ENCODE measurements around the gene NPY2R.

The NPY2R gene

DNA sequence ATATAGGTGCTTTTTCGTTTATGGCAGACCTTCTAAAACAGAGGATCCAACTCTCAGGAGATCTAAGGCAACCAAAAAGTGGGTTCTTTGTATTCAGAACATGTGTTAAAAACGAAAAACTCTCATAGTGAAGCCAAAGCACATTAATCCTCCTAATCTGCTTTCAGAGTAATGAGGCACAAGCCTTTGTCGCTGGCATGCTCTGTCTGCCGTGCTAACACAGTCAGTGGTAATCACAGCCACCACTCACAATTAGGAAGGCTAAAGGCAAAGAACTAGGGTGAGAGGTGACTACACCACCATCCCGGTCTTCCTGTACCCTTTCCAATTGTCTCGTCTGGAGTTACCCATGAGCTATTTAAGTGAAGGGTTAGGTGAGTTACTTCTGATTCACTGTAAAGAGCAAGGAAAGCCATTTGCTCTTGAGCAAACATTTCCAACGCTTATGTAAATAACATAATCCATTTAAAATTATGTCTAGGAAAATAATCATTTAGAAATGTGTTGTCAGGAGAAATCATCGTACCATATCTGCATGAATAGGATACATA is 40.7 kb downstream of the NPY2R start:
- DNase-seq: no peak

GRCh38 chr4:155252327-155252726 is 43.9 kb downstream of the NPY2R start:
- no peak for DNase-seq

GRCh38 chr4:155263480-155263879 is 55.0 kb downstream of the NPY2R start:
- DNase-seq: no peak

DNA sequence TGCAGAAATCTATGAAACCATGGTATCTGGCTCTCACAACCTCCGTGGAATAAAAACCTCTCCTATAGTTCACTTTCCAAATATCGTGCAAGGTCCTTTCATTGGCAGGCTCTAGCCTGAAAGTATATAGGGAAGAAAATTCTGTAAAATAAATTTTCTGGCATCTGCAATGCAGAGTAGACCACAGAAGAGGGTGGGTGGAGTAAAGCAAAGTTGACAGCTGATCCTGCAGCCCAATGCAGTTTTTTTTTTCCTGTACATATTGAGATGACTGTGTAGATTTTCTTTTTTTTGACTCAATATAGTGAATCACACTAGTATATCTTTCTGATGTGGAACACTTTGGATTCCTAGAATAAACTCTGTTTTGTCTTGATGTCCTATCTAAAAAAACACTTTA is 56.7 kb downstream of the NPY2R start:
- no peak for DNase-seq

All from CD4-positive, alpha-beta T cell treated with Interleukin-21 for 1 hour (primary cell).